H9 (cell line): ENCODE results near the gene SHROOM1. TPM values are rescaled to one million over a fixed set of nuclear protein-coding genes. Genes with fewer than 3 reads are reported as not detected.

ENCODE experiments used
- DNase-seq: peaks from one replicate; pipeline ENCODE4 v3.0.0-alpha.2; 2017
- H2AFZ ChIP-seq: one replicate; pipeline ENCODE4 v1.6.1; 2013; ENCODE audit warnings: mild to moderate bottlenecking, low read length, control low read depth, moderate library complexity
- H2AK5ac ChIP-seq: 2 replicates; pipeline ENCODE4 v1.6.1; 2013; ENCODE audit warnings: low read length, control low read depth, mixed read lengths; ENCODE audit not compliant: insufficient read length
- H2BK120ac ChIP-seq: one replicate; pipeline ENCODE4 v1.6.1; 2013; ENCODE audit warnings: low read depth, mild to moderate bottlenecking, low read length, control low read depth, inconsistent platforms; ENCODE audit not compliant: poor library complexity, severe bottlenecking
- H2BK12ac ChIP-seq: 2 replicates; pipeline ENCODE4 v1.6.1; 2013; ENCODE audit warnings: low read length, control low read depth, mixed read lengths, low read depth; ENCODE audit not compliant: insufficient read length
- H2BK15ac ChIP-seq: 2 replicates; pipeline ENCODE4 v1.6.1; 2013; ENCODE audit warnings: low read depth, low read length, control low read depth
- H2BK20ac ChIP-seq: one replicate; pipeline ENCODE4 v1.6.1; 2013; ENCODE audit warnings: low read depth, mild to moderate bottlenecking, low read length, control low read depth, inconsistent platforms; ENCODE audit not compliant: poor library complexity, severe bottlenecking
- H2BK5ac ChIP-seq: 2 replicates; pipeline ENCODE4 v1.6.1; 2013; ENCODE audit warnings: low read length, control low read depth, mixed read lengths; ENCODE audit not compliant: insufficient read length
- H3K14ac ChIP-seq: 2 replicates; pipeline ENCODE4 v1.6.1; 2013; ENCODE audit warnings: low read length, control low read depth; ENCODE audit not compliant: insufficient read depth
- H3K18ac ChIP-seq: 2 replicates; pipeline ENCODE4 v1.6.1; 2013; ENCODE audit warnings: low read depth, mild to moderate bottlenecking, mixed read lengths, low read length, control low read depth; ENCODE audit not compliant: insufficient read length
- H3K23ac ChIP-seq: 2 replicates; pipeline ENCODE4 v1.6.1; 2013; ENCODE audit warnings: low read length, control low read depth, mixed read lengths, low read depth; ENCODE audit not compliant: insufficient read length
- H3K23me2 ChIP-seq: 2 replicates; pipeline ENCODE4 v1.6.1; 2013; ENCODE audit warnings: low read depth, mild to moderate bottlenecking, mixed read lengths, low read length, control low read depth; ENCODE audit not compliant: insufficient read length, poor library complexity, severe bottlenecking
- H3K27ac ChIP-seq: 2 replicates; pipeline ENCODE4 v1.5.1; 2013; ENCODE audit warnings: low read length, control low read depth, mixed read lengths, low read depth; ENCODE audit not compliant: insufficient read length
- H3K27me3 ChIP-seq: 2 replicates; pipeline ENCODE4 v1.6.1; 2013; ENCODE audit warnings: low read length, control low read depth, inconsistent platforms; ENCODE audit not compliant: insufficient read depth
- H3K4ac ChIP-seq: 2 replicates; pipeline ENCODE4 v1.6.1; 2013; ENCODE audit warnings: low read depth, mild to moderate bottlenecking, control low read depth, inconsistent platforms, low read length, moderate library complexity
- H3K4me1 ChIP-seq: 2 replicates; pipeline ENCODE4 v1.6.1; 2013; ENCODE audit warnings: low read length, control low read depth, inconsistent platforms; ENCODE audit not compliant: insufficient read depth
- H3K4me2 ChIP-seq: 2 replicates; pipeline ENCODE4 v1.6.1; 2013; ENCODE audit warnings: low read length, control low read depth, mixed read lengths; ENCODE audit not compliant: insufficient read length, insufficient read depth
- H3K56ac ChIP-seq: 2 replicates; pipeline ENCODE4 v1.6.1; 2013; ENCODE audit warnings: low read depth, mild to moderate bottlenecking, mixed read lengths, low read length, control low read depth; ENCODE audit not compliant: insufficient read length
- H3K79me1 ChIP-seq: 2 replicates; pipeline ENCODE4 v1.6.1; 2013; ENCODE audit warnings: low read depth, mild to moderate bottlenecking, moderate library complexity, low read length, control low read depth, inconsistent platforms; ENCODE audit not compliant: insufficient read depth, poor library complexity, severe bottlenecking
- H3K79me2 ChIP-seq: 2 replicates; pipeline ENCODE4 v1.6.1; 2013; ENCODE audit warnings: low read length, control low read depth, inconsistent platforms; ENCODE audit not compliant: insufficient read depth
- H3K9ac ChIP-seq: 2 replicates; pipeline ENCODE4 v1.6.1; 2013; ENCODE audit warnings: low read length, control low read depth, mixed read lengths; ENCODE audit not compliant: insufficient read length; ENCODE audit errors: extremely low read depth
- H3K9me3 ChIP-seq: one replicate; pipeline ENCODE4 v1.6.1; 2013; ENCODE audit warnings: low read depth, low read length, inconsistent platforms; ENCODE audit not compliant: control insufficient read depth
- H3T11ph ChIP-seq: one replicate; pipeline ENCODE4 v1.6.1; 2013; ENCODE audit warnings: mild to moderate bottlenecking, low read length, control low read depth, inconsistent platforms
- H4K20me1 ChIP-seq: one replicate; pipeline ENCODE4 v1.6.1; 2013; ENCODE audit not compliant: control insufficient read depth, insufficient read length, insufficient read depth
- H4K5ac ChIP-seq: 2 replicates; pipeline ENCODE4 v1.6.1; 2013; ENCODE audit warnings: low read depth, mild to moderate bottlenecking, mixed read lengths, low read length, control low read depth; ENCODE audit not compliant: insufficient read length
- H4K8ac ChIP-seq: replicated peaks from 2 replicates; pipeline ENCODE4 v1.6.1; 2013; ENCODE audit warnings: low read length, control low read depth, mixed read lengths, low read depth; ENCODE audit not compliant: insufficient read length
- H4K91ac ChIP-seq: 2 replicates; pipeline ENCODE4 v1.6.1; 2013; ENCODE audit warnings: low read depth, mild to moderate bottlenecking, moderate library complexity, mixed read lengths, low read length, control low read depth; ENCODE audit not compliant: insufficient read length
- H3K27ac Mint-ChIP-seq, 3 experiments: 2 replicates in 2 of 3; 3 replicates in 1 of 3; pipeline ENCODE4 v1.8.0; 2020 to 2021; ENCODE audit warnings: mixed read lengths in 3 of 3, mild to moderate bottlenecking in 1 of 3, moderate library complexity in 1 of 3
- H3K27me3 Mint-ChIP-seq: 2 replicates; pipeline ENCODE4 v1.8.0; 2021; ENCODE audit warnings: low read depth, mild to moderate bottlenecking, moderate library complexity, mixed read lengths
- H3K36me3 Mint-ChIP-seq, 3 experiments: 2 replicates in 2 of 3; 3 replicates in 1 of 3; pipeline ENCODE4 v1.8.0; 2020 to 2021; ENCODE audit warnings: low read depth in 3 of 3, mixed read lengths in 3 of 3; ENCODE audit not compliant: insufficient read depth in 1 of 3
- H3K4me1 Mint-ChIP-seq, 2 experiments: 2 replicates each; pipeline ENCODE4 v1.8.0; 2020; ENCODE audit warnings: mixed read lengths in 2 of 2
- H3K4me3 Mint-ChIP-seq, 2 experiments: 2 replicates in 1 of 2; 3 replicates in 1 of 2; pipeline ENCODE4 v1.8.0; 2020 to 2021; ENCODE audit warnings: mild to moderate bottlenecking in 2 of 2, mixed read lengths in 2 of 2, moderate library complexity in 1 of 2
- H3K9me3 Mint-ChIP-seq, 2 experiments: 2 replicates in 1 of 2; 3 replicates in 1 of 2; pipeline ENCODE4 v1.8.0; 2020; ENCODE audit warnings: mild to moderate bottlenecking in 2 of 2, mixed read lengths in 2 of 2, moderate library complexity in 1 of 2
- CTCF ChIP-seq: fragments of 200-600 bp; sonication (generic); conservative IDR thresholded peaks from 3 replicates; pipeline ENCODE4 v1.8.0; 2021; ENCODE audit warnings: antibody characterized with exemption, mild to moderate bottlenecking
- WGBS: extraction: QIAGEN DNeasy Blood & Tissue Kit; methylation state at CpG from one replicate; pipeline ENCODE4 v1.1.7; 2013; ENCODE audit warnings: missing lambda C conversion rate, low lambda C conversion rate, mixed read lengths; ENCODE audit not compliant: insufficient read length; ENCODE audit errors: extremely low coverage; 5-methylcytosine and 5-hydroxymethylcytosine counted together
- total RNA-seq: library from RNA; stranded (reverse); gene quantifications from 2 replicates; pipeline ENCODE4 v1.2.1, GENCODE V29; 2021

Gene SHROOM1
- total RNA-seq, 1 experiment from 2014 or later, result 7.0 TPM

GRCh38 chr5:132849347-132849746, 18.9 kb upstream of the SHROOM1 start:
- H3K23me2 ChIP-seq, result no peaks in the 10 kb centered on the region
- no peak overlapping the region for H3K4ac ChIP-seq
- H3K27ac ChIP-seq, result no peak overlapping the region
- H3K23ac ChIP-seq, result no peak overlapping the region
- no peak overlapping the region for H4K91ac ChIP-seq
- H2BK15ac ChIP-seq, result no peak overlapping the region
- no peak overlapping the region for H2BK120ac ChIP-seq
- Mint-ChIP-seq H3K36me3 (no peaks in the 10 kb centered on the region), H3K27ac (no peak overlapping the region), H3K9me3 (no peaks in the 10 kb centered on the region), H3K4me1 (peaks cover 3% of the 10 kb centered on the region in 2 experiments; a peak in 3 of 4 replicates), H3K4me3 (no peak overlapping the region), H3K27me3 (no peaks in the 10 kb centered on the region)
- H2AK5ac ChIP-seq, result no peak overlapping the region
- H3K79me2 ChIP-seq, result no peaks in the 10 kb centered on the region
- H3K56ac ChIP-seq, result no peak overlapping the region
- no peaks in the 10 kb centered on the region for H3K9me3 ChIP-seq
- no peak overlapping the region for H3K4me2 ChIP-seq
- H4K20me1 ChIP-seq, result no peaks in the 10 kb centered on the region
- no peak overlapping the region for H2BK12ac ChIP-seq
- no peak overlapping the region for H4K8ac ChIP-seq
- H4K5ac ChIP-seq, result no peak overlapping the region
- no peak overlapping the region for H3K14ac ChIP-seq
- no peaks in the 10 kb centered on the region for H3K4me1 ChIP-seq
- no peaks in the 10 kb centered on the region for H3K79me1 ChIP-seq
- no peak overlapping the region for H2BK5ac ChIP-seq
- no peak overlapping the region for H3K18ac ChIP-seq
- TF ChIP-seq CTCF, result no peak
- DNase-seq, result no peak
- no peaks in the 10 kb centered on the region for H3K27me3 ChIP-seq
- no peak overlapping the region for H2BK20ac ChIP-seq
- no peak overlapping the region for H2AFZ ChIP-seq
- no CpG with 5 or more reads among the region's 1 CpG for WGBS
- H3T11ph ChIP-seq, result no peak overlapping the region
- H3K9ac ChIP-seq, result no peak overlapping the region
